ENCODE measurements around the gene SIM2.
A peak's percentile ranks its signal among the peaks of the same experiment; 100 is the strongest.

The SIM2 gene

GRCh38 chr21:36709030-36709867 lies 10.3 kb downstream of the SIM2 start:
- TF ChIP-seq CTCF (conservative IDR thresholded peaks at IDR 0.05; ENCODE audit: low read depth, low read length) = no peak
- no peak for DNase-seq (ENCODE audit: low read depth)
- H3K4me3 ChIP-seq (ENCODE audit: low read length) = no peak overlapping the region

GRCh38 chr21:36709868-36710728 lies 11.2 kb downstream of the SIM2 start:
- TF ChIP-seq CTCF (conservative IDR thresholded peaks at IDR 0.05; ENCODE audit: low read depth, low read length) = no peak

GRCh38 chr21:36710729-36711048 lies 11.8 kb downstream of the SIM2 start:
- no peak for DNase-seq (ENCODE audit: low read depth)
- no peak for TF ChIP-seq CTCF (conservative IDR thresholded peaks at IDR 0.05; ENCODE audit: low read depth, low read length)
- H3K4me3 ChIP-seq (ENCODE audit: low read length) = no peak overlapping the region

More at GRCh38 chr21:36709868-36710728, 11.2 kb downstream of the SIM2 start:
- DNase-seq (ENCODE audit: low read depth) = no peak
- no peak overlapping the region for H3K4me3 ChIP-seq (ENCODE audit: low read length)

GRCh38 chr21:36713746-36714145 lies 14.8 kb downstream of the SIM2 start:
- H3K4me3 ChIP-seq (ENCODE audit: low read length) = no peak overlapping the region
- TF ChIP-seq CTCF (conservative IDR thresholded peaks at IDR 0.05; ENCODE audit: low read depth, low read length) = no peak
- DNase-seq (ENCODE audit: low read depth) = peak; percentile 12

- no peak overlapping the region for H3K4me3 ChIP-seq (ENCODE audit: low read length)
- TF ChIP-seq CTCF (conservative IDR thresholded peaks at IDR 0.05; ENCODE audit: low read depth, low read length) = no peak
- no peak for DNase-seq (ENCODE audit: low read depth)
These were observed 17.5 kb downstream of the SIM2 start for GRCh38 chr21:36716387-36716786.

- DNase-seq (ENCODE audit: low read depth) = no peak
- TF ChIP-seq CTCF (conservative IDR thresholded peaks at IDR 0.05; ENCODE audit: low read depth, low read length) = no peak
- no peak overlapping the region for H3K4me3 ChIP-seq (ENCODE audit: low read length)
These were observed 17.9 kb downstream of the SIM2 start for GRCh38 chr21:36716836-36717235.

Data from retinal pigment epithelial cell (primary cell).